DMS53 (cell line): ENCODE measurements around the gene TAS2R39.

Source experiments
- DNase-seq: peaks from one replicate; lab custom pipeline; 2025; lab: John Stamatoyannopoulos, UW

TAS2R39 gene

GRCh38 chr7:143216686-143217085 lies 33.5 kb downstream of the TAS2R39 start:
- DNase-seq: no peak

GRCh38 chr7:143217806-143218205 lies 34.6 kb downstream of the TAS2R39 start:
- DNase-seq: no peak

- no peak for DNase-seq
Measured at GRCh38 chr7:143221286-143221685, 38.1 kb downstream of the TAS2R39 start.

GRCh38 chr7:143221737-143222136 lies 38.5 kb downstream of the TAS2R39 start, which contains the start of gene TAS2R40:
Gene TAS2R40, plus strand, starts transcription at chr7:143222037. Its CDS starts 42 bp downstream, at chr7:143222079.
- no peak for DNase-seq

- DNase-seq: no peak
Measured at GRCh38 chr7:143222782-143223181, 39.6 kb downstream of the TAS2R39 start.

GRCh38 chr7:143223784-143224183 lies 40.6 kb downstream of the TAS2R39 start:
- no peak for DNase-seq

GRCh38 chr7:143225047-143225446 lies 41.8 kb downstream of the TAS2R39 start:
- no peak for DNase-seq

GRCh38 chr7:143227806-143228205 lies 44.6 kb downstream of the TAS2R39 start:
- no peak for DNase-seq

GRCh38 chr7:143229054-143229790 lies 46.0 kb downstream of the TAS2R39 start:
- DNase-seq: no peak

- no peak for DNase-seq
Measured at GRCh38 chr7:143230602-143231457, 47.6 kb downstream of the TAS2R39 start.
